ENCODE results near the gene KIF2C.
"Not testable (repeated sequence)": the region's sequence is repeated elsewhere in the genome, so short reads cannot be mapped to it uniquely, and the experiment has no call there.

The KIF2C gene

GRCh38 chr1:44808938-44809917 lies 69.6 kb downstream of the KIF2C start:
- no peak for TF ChIP-seq Cebpa-rat (IDR thresholded peaks at IDR 0.05)
- Histone ChIP-seq H3K4me1 (peaks cover 88% of the 10 kb centered on the region), H4K20me1 (no peaks in the 10 kb centered on the region), H3K4me3 (peak overlapping the region; percentile 49), H3K4me2 (peak overlapping the region; percentile 79), H3K9ac (peak overlapping the region; percentile 78), H3K9me3 (no peaks in the 10 kb centered on the region), H3K36me3 (peaks cover 28% of the 10 kb centered on the region), H3K27me3 (no peaks in the 10 kb centered on the region), H3K27ac (peak overlapping the region; percentile 98)

GRCh38 chr1:44810101-44810761 lies 70.6 kb downstream of the KIF2C start:
- H3K36me3 ChIP-seq, result peaks cover 18% of the 10 kb centered on the region
- peaks cover 95% of the 10 kb centered on the region for H3K4me1 ChIP-seq
- H3K9ac ChIP-seq, result peak overlapping the region; percentile 56
- H3K27me3 ChIP-seq, result no peaks in the 10 kb centered on the region
- peak overlapping the region; percentile 98 for H3K27ac ChIP-seq
- no peaks in the 10 kb centered on the region for H3K9me3 ChIP-seq
- no peaks in the 10 kb centered on the region for H4K20me1 ChIP-seq
- H3K4me3 ChIP-seq, result no peak overlapping the region
- peak overlapping the region; percentile 79 for H3K4me2 ChIP-seq
- no peak for TF ChIP-seq Cebpa-rat (IDR thresholded peaks at IDR 0.05)

GRCh38 chr1:44810762-44811105 lies 71.1 kb downstream of the KIF2C start:
- peak overlapping the region; percentile 98 for H3K27ac ChIP-seq
- not testable (repeated sequence) for H4K20me1 ChIP-seq, H3K4me3 ChIP-seq, H3K27me3 ChIP-seq, H3K9me3 ChIP-seq
- peaks cover 13% of the 10 kb centered on the region for H3K36me3 ChIP-seq
- H3K9ac ChIP-seq, result peak overlapping the region; percentile 56; the same call in 1 of the 2 replicates
- H3K4me2 ChIP-seq, result peak overlapping the region; percentile 79
- H3K4me1 ChIP-seq, result peaks cover 90% of the 10 kb centered on the region

GRCh38 chr1:44811234-44811633 lies 71.6 kb downstream of the KIF2C start:
- Histone ChIP-seq H3K27ac (peak overlapping the region; percentile 98), H3K27me3 (no peaks in the 10 kb centered on the region), H3K9ac (no peak overlapping the region; the same call in none of the 2 replicates), H3K9me3 (no peaks in the 10 kb centered on the region), H4K20me1 (no peaks in the 10 kb centered on the region), H3K4me1 (peaks cover 85% of the 10 kb centered on the region), H3K36me3 (peaks cover 8% of the 10 kb centered on the region), H3K4me3 (no peak overlapping the region), H3K4me2 (peak overlapping the region; percentile 79)
- TF ChIP-seq Cebpa-rat (IDR thresholded peaks at IDR 0.05), result no peak

DNA sequence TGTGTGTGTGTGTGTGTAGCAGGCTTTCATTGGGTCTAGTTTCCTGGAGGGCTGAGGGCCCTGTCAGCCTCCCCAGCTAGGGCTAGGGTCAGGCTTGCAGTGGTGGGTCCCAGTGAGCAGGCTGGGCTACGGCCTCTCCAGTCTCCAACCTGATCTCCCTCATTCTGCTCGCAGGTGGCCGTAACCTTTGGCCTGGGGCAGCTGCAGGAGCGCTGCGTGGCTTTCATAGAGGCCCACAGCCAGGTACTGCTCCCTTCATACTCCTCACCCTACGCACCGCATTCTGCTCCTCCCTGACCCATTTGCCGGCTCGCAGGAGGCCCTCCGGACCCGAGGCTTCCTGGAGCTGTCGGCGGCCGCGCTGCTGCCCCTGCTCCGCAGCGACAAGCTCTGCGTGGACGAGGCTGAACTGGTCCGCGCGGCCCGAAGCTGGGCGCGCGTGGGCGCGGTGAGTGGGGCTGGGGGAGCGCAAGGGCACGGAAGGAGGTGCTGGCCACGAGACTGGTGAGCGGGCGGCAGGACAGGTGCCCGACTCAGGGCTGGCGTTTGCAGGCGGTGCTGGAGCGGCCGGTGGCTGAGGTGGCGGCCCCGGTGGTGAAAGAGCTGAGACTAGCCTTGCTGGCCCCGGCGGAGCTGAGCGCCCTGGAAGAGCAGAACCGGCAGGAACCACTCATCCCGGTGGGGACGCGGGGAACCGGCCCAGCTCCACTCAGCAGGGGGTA lies 73.3 kb downstream of the KIF2C start:
- no peaks in the 10 kb centered on the region for H3K27me3 ChIP-seq
- no peaks in the 10 kb centered on the region for H3K9me3 ChIP-seq
- TF ChIP-seq Cebpa-rat (IDR thresholded peaks at IDR 0.05), result no peak
- H4K20me1 ChIP-seq, result no peaks in the 10 kb centered on the region
- peak overlapping the region; percentile 77 for H3K4me2 ChIP-seq
- peak overlapping the region; percentile 74; the same call in 1 of the 2 replicates for H3K9ac ChIP-seq
- peak overlapping the region; percentile 60 for H3K4me3 ChIP-seq
- peaks cover 71% of the 10 kb centered on the region for H3K4me1 ChIP-seq
- H3K27ac ChIP-seq, result peak overlapping the region; percentile 83
- no peaks in the 10 kb centered on the region for H3K36me3 ChIP-seq

GRCh38 chr1:44815926-44816325 lies 76.3 kb downstream of the KIF2C start:
- H3K36me3 ChIP-seq, H3K4me3 ChIP-seq, H3K9ac ChIP-seq, H3K4me2 ChIP-seq, H4K20me1 ChIP-seq, H3K9me3 ChIP-seq, H3K27me3 ChIP-seq, H3K27ac ChIP-seq: not testable (repeated sequence)
- H3K4me1 ChIP-seq, result peaks cover 63% of the 10 kb centered on the region

DNA sequence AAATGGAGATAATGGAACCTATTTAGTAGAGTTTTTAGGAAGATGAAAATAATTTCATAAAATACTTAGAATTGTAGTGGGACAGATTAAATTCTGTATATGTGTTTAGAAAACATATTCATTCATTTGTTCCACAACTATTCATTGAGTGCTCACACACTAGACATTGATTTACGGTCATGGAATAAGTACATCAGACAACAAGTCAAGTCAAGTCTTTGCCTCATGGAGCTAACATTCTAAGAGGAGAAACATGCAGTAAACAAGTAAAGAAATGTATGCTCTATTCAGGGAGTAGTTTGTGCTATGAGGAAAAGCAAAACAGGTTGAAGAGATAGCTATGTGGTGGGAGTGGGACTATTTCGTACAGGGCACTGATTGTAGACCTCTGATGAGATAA lies 77.7 kb downstream of the KIF2C start:
- Histone ChIP-seq H3K9ac (no peak overlapping the region), H3K4me2 (no peak overlapping the region), H3K4me1 (peaks cover 54% of the 10 kb centered on the region), H3K27me3 (no peaks in the 10 kb centered on the region), H4K20me1 (no peaks in the 10 kb centered on the region), H3K9me3 (no peaks in the 10 kb centered on the region), H3K27ac (no peak overlapping the region), H3K4me3 (no peak overlapping the region), H3K36me3 (no peaks in the 10 kb centered on the region)
- no peak for TF ChIP-seq Cebpa-rat (IDR thresholded peaks at IDR 0.05)

All from BLaER1 (cell line).